ENCODE data around the gene WWOX. TPM values are rescaled to one million over a fixed set of nuclear protein-coding genes. Genes with fewer than 3 reads are reported as not detected.

The WWOX gene
- total and polyA plus RNA-seq, 2 of the 8 experiments (the other 6 are each of a cell fraction or from before 2014, with no cell fraction given), result 5.4 to 16.7 TPM

DNA sequence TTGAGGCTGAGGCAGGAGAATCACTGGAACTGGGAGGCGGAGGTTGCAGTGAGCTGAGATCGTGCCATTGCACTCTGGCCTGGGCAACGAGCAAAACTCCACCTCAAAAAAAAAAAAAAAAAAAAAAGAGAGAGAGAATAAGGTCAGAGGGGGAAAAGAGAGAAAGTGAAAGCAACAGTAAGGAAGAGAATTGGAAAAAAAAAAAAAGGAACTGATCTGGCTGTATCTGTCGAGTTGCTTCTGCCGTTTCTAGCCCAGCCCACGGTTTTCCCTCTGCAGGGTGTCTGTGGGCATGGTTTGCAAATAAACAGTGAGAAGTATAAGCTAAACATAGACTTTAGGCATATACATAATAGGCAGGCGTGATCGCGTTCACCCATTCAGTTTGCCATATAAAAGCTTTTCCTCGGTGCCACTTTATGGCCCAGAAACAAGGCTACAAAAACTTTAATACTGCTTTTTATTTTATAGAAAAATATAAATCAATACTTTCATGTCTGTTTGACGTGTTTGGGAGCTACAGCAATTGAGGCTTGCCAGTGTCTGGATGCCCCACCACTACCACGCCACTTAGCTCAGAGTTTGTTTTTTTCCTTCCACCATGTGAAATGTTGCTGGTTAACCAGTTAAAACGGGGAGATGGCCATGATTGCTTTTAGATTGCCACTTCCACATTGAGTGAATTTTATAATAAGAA is 1064.4 kb downstream of the WWOX start:
- no peaks in the 10 kb centered on the region for H3K23me2 ChIP-seq (ENCODE audit: low read depth, low read length)
- no peak for FAIRE-seq
- POLR2A ChIA-PET (ENCODE audit: partially characterized antibody), result no interaction called here
- H2AK5ac ChIP-seq (ENCODE audit: low read depth, low read length), result no peak overlapping the region
- no peaks in the 10 kb centered on the region for H3K27me3 ChIP-seq (replicated peaks in 1 of 4; ENCODE audit: control insufficient read depth in 3 of 4, extremely low read depth in 1 of 4, insufficient read depth in 3 of 4, low read length in 3 of 4)
- H3K4me2 ChIP-seq (ENCODE audit: insufficient read depth in 1 of 2, low read depth in 2 of 2, low read length in 2 of 2), result no peak overlapping the region
- CTCF ChIA-PET (ENCODE audit: partially characterized antibody), result interaction anchor here (0.6 to 1.1 kb wide), 5 partner anchors 20 to 1769 kb away, joined by 3 to 4 read pairs (median 3); no protein-coding TSS in a partner anchor
- WGBS, 2 experiments (ENCODE audit: extremely low coverage in 1 of 2, insufficient coverage in 1 of 2, insufficient read length in 1 of 2, insufficient replicate concordance in 2 of 2, low coverage in 1 of 2, low lambda C conversion rate in 2 of 2, missing lambda C conversion rate in 1 of 2), result 93% methylated on average over 11 of the region's 13 CpGs; no CpG with 5 or more reads in 1 of the 2 experiments
- no peak overlapping the region for H2BK20ac ChIP-seq (ENCODE audit: low read length)
- H4K5ac ChIP-seq (ENCODE audit: insufficient read length, low read depth, low read length), result no peak overlapping the region
- H3K18ac ChIP-seq (ENCODE audit: extremely low read depth, low read length), result no peak overlapping the region
- H3K4ac ChIP-seq (replicated peaks; ENCODE audit: insufficient read length, low read depth, low read length), result no peak overlapping the region
- no peaks in the 10 kb centered on the region for H3K79me2 ChIP-seq (ENCODE audit: control insufficient read depth in 1 of 2, insufficient read depth in 2 of 2, low read length in 2 of 2)
- no peak overlapping the region for H3K9ac ChIP-seq (replicated peaks in 1 of 4; ENCODE audit: extremely low read depth in 1 of 4, low read depth in 3 of 4, low read length in 3 of 4)
- no peak for DNase-seq (ENCODE audit: low read depth in 1 of 2, low spot score in 2 of 2)
- no peak overlapping the region for H2BK5ac ChIP-seq (ENCODE audit: low read depth, low read length)
- no peak overlapping the region for H3K4me3 ChIP-seq (ENCODE audit: extremely low read depth in 1 of 4, insufficient read depth in 2 of 4, low read depth in 3 of 4, low read length in 4 of 4)
- no peaks in the 10 kb centered on the region for H3K79me1 ChIP-seq (ENCODE audit: low read depth, low read length)
- no peak overlapping the region; the same call in 1 of the 2 replicates for H2BK15ac ChIP-seq (ENCODE audit: low read length)
- H3K23ac ChIP-seq (ENCODE audit: insufficient read length), result no peak overlapping the region
- no peak overlapping the region for H2BK12ac ChIP-seq (ENCODE audit: low read depth, low read length)
- no peak overlapping the region for H3K27ac ChIP-seq (ENCODE audit: low read depth, low read length)
- peaks cover 6 to 7% of the 10 kb centered on the region in 2 experiments; a peak in 2 of 4 replicates for H3K9me3 ChIP-seq (ENCODE audit: insufficient read depth in 2 of 2, low read depth in 1 of 2, low read length in 1 of 2)
- no peak overlapping the region for H4K91ac ChIP-seq (replicated peaks; ENCODE audit: insufficient read length, low read length)
- H3K14ac ChIP-seq (ENCODE audit: insufficient read length), result no peak overlapping the region
- no peak overlapping the region for H2BK120ac ChIP-seq (replicated peaks; ENCODE audit: low read depth, low read length)
- H3K36me3 ChIP-seq (ENCODE audit: control insufficient read depth in 2 of 4, insufficient read depth in 4 of 4, low read length in 3 of 4), result no peaks in the 10 kb centered on the region
- peaks cover 0 to 4% (median 2%) of the 10 kb centered on the region in 4 experiments; a peak in 3 of 7 replicates for H3K4me1 ChIP-seq (replicated peaks in 1 of 4; ENCODE audit: control insufficient read depth in 3 of 4, insufficient read depth in 4 of 4, low read length in 3 of 4)
- H4K20me1 ChIP-seq (replicated peaks in 1 of 2; ENCODE audit: control insufficient read depth in 1 of 2, insufficient read depth in 2 of 2, low read length in 2 of 2), result no peaks in the 10 kb centered on the region
- H3K56ac ChIP-seq (replicated peaks; ENCODE audit: insufficient read length, low read depth, low read length), result no peak overlapping the region
- no peak overlapping the region for H2AFZ ChIP-seq (ENCODE audit: low read length)
- no peak overlapping the region for H4K8ac ChIP-seq (ENCODE audit: extremely low read depth, insufficient read depth, low read length)
- TF ChIP-seq CHD1 (IDR thresholded peaks at IDR 0.05; ENCODE audit: low read depth, low read length), result no peak
- no peak for TF ChIP-seq ZNF274 (IDR thresholded peaks at IDR 0.05; ENCODE audit: borderline replicate concordance, extremely low read depth, low read length)
- TF ChIP-seq CEBPB (IDR thresholded peaks at IDR 0.05; ENCODE audit: low read depth, low read length), result no peak
- TF ChIP-seq CHD2 (IDR thresholded peaks at IDR 0.05; ENCODE audit: low read length), result no peak
- TF ChIP-seq EZH2 (IDR thresholded peaks at IDR 0.05; ENCODE audit: low read depth, low read length, severe bottlenecking), result no peak
- TF ChIP-seq HDAC2 (IDR thresholded peaks at IDR 0.05; ENCODE audit: borderline replicate concordance in 1 of 2, low read depth in 2 of 2, low read length in 2 of 2), result no peak
- TF ChIP-seq NRF1 (IDR thresholded peaks at IDR 0.05; ENCODE audit: low read depth, low read length), result no peak
- TF ChIP-seq NANOG (IDR thresholded peaks at IDR 0.05; ENCODE audit: insufficient read depth, low read depth, low read length, poor library complexity, severe bottlenecking), result no peak
- TF ChIP-seq JUND (IDR thresholded peaks at IDR 0.05; ENCODE audit: low read length), result no peak
- no peak for TF ChIP-seq CTBP2 (IDR thresholded peaks at IDR 0.05; ENCODE audit: borderline replicate concordance, insufficient read depth, insufficient read length, low read length)
- TF ChIP-seq CREB1 (IDR thresholded peaks at IDR 0.05), result no peak
- TF ChIP-seq RAD21 (IDR thresholded peaks at IDR 0.05 in 1 of 2, conservative IDR thresholded peaks at IDR 0.05 in 1 of 2; ENCODE audit: low read depth in 2 of 2, low read length in 2 of 2), result no peak
- TF ChIP-seq SIRT6 (IDR thresholded peaks at IDR 0.05; ENCODE audit: low read length), result no peak

Measured in H1 (cell line).